Hematopoietic multipotent progenitor cell treated with erythropoietin and hydrocortisone succinate and interleukin-3 and kit ligand, for 15 days (in vitro differentiated cells): ENCODE results near the gene FMNL2.

Source experiments
- DNase-seq: peaks from one replicate; pipeline ENCODE4 v3.0.0-alpha.2; 2015; ENCODE audit warnings: low spot score

FMNL2 gene

DNA sequence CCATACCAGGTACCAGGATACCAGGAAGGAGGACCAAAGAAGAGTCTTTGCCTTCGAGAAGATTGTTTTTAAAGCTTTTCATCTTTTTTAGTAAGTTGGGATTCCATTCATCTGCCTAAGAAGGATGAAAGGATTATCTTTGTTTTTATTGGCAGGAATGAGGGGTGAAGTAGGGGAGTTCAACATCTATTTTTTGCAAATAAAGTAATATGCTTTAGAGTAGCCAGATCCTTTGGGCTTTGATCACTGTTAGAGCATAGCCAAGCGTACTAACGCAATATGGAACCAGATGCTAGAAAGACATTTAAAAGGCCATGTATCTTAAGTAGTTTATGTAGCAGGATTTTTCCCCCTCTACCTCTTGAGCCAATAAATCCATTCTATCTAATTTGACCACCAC lies 249.3 kb downstream of the FMNL2 start:
- DNase-seq = no peak

DNA sequence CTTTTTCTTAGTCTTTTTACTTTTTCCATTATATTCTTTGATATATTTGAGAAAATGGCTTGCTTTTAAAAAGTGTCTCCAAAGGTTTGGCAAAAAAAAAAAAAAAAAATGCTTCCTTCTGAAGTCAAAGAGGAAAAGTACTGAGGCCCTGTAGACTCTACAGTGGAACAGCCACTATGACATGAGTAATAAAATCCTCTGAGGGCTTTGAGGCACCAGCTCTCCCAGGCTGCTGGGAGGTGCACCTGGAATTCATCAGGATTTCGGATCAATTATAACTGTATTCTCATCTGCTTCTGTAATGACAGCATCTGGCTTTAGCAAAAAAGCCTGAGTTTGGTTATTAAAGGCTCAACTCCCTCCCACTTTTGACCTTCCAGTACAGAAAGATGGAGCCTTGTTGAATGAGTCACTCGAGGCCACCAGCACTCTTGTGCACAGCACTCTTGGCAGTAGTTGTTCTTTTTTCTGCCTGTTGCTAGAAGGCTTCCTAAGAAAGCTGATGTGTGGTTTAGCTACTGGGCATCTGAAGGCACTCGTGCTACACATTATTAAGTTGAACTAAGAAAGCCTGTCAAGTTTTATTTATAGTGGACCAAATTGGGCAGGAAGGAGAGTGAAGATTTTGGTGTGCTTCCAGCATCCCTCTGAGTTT lies 251.0 kb downstream of the FMNL2 start:
- DNase-seq = peak; percentile 56

DNA sequence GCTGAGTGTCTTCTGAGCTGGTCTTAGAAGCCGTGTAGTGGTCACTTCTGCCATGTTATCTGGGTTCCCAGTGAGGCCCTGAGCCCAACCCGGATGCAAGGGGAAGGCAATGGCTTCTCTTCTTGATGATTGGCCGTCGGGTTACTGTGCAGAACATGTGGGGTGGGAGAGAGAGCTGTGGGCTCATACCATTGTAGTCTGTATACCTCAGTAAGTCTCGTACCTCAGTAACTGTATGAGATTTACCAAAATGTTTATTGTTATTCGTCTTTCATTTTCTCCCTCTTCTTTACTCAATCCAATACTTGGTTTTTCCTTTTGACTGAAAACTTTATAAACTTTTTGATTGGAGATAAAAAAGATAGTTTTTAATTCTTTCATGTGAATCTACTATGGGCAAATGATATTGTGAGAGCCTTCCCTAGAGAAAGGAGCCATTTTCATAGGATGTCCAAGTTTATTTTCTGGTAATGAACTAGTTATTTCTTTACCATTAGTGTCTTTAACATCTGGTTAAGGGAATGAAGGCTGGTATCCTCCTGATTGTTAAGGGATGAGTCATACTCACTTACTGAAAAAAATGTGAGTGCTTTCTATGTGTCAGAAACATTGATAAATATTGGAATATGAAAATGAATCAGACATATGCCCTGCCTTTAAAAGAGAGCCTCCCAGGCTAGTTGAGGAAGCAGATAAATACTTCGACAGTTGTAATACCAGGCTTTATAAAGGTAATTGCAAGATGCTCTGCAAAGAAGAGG lies 252.4 kb downstream of the FMNL2 start:
- peak; percentile 71 for DNase-seq

DNA sequence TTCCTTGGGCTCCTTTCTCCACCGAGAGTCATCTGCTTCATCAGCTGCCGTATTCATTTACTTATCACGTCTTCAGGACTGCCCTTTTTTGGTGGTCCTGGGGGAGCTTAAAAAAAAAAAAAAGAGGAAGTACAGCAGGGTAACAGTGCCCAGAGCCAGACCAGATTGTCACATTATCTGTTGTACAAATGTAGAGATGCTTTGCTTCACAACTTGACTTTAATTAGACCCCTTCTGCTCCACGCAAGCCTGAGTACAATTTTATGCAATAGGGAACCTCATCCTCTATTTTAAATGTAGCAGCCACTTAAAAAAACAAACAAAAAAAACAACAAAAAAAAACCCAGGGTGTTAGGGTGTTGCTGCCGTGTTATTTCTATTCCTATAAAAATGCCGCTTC lies 254.0 kb downstream of the FMNL2 start:
- no peak for DNase-seq

DNA sequence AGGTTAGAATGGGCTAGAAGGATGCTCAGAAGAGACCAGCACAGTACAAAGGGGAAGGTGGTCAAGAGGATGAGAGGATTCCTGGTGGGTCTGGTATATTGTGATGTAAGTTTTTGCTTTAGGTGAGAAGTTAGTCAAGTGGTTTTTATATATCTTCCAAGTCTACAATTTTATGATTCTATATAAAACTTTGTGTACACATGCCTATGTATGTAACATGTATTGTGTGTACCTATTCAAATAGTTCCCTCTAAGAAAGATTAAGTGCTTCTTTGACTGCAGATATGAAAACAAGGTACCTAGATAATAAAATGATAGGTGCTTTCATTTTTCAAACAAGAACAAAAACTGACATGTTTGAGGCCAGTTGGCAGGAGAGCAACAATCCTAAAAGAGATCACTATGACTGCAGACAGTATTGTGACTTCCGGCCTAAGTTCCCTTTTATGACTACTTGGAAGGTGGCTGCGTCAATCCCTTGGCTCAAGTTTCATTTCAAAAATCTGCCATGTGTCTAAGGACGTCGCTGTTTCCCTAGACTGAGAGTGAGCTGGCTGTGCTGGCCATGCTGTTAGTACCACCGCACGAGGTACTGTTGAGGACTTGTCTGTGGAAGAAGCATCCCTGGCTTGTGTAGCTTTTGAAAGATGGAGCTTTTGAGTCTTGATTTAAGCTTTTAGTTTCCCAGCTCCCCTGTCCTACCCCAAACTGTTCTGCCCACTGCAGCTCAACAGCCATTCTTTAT lies 259.2 kb downstream of the FMNL2 start:
- peak; percentile 37 for DNase-seq

DNA sequence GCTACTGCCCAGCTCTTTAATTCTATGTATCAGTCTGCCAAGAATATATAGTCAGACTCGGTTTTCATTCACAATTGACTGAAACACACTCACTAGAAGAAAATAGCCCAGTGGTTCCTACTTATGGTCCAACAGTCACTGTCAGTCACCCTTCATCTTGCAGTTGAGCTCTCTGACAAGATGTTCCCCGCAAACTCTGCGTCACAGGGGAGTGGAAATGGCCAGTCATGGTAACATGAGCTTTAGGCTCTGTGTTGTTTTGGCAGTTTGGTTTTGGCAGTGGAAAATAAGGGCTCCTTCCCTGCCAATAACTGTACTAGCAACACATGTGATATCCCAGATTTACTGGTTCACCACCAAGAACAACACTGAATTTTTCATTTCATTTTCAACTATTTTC lies 259.8 kb downstream of the FMNL2 start:
- peak; percentile 42 for DNase-seq

DNA sequence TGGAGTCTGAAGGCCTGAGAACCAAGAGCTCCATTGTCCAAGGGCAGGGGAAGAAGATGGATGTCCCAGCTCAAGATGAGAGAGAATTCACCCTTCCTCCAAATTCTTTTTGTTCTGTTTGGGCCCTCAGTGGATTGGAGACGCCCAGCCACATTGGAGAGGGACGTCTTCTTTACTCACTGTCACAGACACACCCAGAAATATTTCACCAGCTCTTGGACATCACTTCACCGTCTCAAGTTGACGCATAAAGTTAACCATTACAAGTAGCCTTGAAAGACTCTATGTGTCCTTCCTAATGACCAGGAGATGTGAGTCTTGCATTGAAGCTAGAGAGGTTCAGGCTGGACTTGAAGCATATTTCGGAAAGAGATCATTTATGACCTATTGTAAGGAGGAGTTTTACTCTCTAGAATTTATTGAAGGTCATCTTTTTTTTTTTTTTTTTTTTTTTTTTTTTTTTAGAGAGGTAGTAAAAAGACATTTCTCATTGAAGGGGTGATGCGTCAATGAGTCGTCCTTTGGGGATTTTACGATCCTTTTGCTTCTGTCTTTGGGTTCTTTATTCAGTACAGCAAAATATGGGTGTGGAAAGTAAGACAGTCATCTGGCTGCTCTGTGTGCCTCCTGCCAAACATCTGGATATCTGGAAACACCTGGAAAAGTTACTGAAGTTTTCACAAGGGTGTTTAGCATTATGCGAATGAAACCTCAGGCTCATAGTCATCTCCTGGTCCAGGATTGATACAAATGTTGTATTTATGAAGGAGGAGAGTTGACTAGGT lies 264.2 kb downstream of the FMNL2 start:
- DNase-seq = no peak

DNA sequence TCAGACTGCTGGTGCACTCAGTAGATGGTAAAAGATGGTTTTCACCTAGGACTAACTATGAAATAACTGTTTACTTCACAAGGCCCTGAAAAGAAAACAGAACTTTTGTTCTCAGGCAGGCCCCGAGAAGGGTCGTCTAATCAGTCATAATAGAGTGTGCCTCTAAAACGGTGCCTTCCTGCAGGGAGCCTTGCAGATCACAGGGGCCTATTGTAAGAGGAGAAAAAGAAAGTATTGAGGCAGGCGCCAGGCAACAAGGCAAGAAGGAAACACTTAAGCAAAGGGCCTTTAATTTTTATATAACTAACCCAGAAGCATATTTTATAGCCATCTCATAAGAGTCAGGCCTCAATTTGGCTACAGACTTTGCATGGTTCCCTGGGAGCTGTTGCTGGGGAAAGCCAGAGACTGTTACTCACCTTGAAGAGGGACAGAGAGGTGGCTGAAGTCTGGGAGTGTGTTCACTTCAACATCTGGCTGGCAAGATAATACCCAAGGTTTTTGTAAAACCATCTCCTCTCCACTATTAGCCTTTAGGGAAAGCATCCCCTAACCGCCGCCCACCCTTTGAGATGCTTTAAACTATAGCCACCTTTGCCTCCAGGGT lies 265.2 kb downstream of the FMNL2 start:
- no peak for DNase-seq

DNA sequence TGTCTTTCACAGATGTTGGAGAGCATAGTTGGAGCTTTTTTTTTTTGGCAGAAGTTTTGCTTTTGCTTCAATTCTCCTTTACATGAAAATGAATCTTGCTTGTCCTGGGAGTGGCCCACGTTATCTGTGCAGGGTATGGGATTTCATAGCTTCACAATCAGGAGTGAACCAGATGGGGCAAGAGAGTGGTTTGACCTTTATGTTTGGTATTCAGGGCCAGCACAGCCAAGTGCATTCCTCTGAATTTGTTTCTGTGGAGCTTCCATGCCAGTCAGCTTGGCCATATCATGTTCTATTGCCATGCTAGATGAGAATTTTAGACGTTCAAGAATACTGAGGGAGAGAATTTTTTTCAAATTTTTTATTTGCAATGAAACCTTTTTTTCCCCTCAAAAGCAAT lies 265.7 kb downstream of the FMNL2 start:
- DNase-seq = no peak

DNA sequence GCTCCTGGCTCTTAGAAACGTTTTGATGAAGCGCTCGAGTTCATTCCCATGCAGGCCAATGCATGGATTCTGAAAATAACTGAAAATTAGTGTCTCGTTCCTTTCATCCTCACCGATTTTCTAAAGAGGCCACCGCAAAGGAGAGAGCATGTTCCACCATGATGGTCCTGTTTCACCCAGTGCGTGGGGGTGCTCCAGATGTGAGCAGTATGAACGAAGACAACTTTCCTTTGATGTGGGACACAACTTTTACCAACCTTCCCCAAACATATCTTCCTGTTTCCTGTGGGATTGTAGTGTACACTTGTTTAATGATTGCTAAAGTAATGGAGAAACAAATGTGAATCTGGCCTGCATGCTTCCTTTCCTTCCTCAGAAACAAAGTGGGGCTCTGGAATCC lies 267.8 kb downstream of the FMNL2 start:
- DNase-seq = no peak

DNA sequence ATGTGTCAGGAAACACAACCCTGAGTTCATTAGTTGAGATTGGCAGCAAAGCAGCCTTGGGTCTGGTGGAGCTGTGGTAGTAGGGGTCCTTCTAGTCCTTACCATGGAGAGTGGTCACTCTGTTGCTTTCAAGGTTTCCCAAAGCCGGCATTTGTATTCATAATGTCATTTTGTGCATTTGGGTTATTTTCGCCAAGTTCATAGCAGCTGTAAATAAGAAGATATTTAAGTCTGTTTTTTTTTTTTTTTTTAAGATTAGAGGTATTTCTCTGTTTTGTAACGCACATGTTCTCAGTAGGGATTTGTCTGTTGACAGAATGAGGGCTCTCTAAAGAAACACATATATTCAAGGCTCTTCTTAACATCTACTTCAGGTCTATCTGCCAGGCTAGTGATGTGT lies 268.2 kb downstream of the FMNL2 start:
- no peak for DNase-seq

DNA sequence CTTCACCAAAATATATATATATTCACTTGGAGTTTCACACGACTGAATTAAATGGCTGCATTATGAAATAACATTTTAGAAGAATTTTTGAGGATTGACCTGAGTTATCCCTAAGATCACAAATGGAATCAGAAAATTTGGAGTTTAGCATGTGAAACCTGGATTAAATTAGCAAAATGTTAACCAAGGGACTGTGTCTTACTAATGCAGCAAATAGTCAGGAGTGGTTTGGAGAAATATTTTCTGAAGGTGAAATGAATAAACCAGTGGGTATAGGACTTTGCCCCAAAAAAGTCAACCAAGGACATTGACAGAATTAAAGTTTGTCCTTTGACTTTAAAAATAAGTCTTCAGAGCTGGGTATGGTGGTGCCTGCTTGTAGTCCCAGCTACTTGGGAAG lies 271.1 kb downstream of the FMNL2 start:
- DNase-seq = no peak

DNA sequence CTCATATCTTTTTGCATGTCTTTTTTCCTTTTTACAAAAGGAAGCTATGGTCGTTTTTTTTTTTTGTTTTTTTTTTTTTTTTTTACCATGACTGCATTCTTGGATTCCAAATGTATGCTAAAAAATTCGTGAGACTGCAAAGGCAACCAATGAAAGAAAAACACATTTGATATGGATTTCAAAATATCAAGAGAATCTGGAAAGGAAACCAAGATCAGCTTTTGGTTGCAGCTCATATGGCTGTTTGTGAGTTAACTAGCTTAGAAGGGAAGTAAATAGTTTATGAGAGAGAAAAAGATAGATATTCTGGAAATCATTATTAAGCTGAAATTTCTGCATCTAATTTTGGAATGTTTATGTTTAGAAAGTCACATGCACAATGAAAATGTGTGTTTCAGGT lies 272.0 kb downstream of the FMNL2 start:
- no peak for DNase-seq

DNA sequence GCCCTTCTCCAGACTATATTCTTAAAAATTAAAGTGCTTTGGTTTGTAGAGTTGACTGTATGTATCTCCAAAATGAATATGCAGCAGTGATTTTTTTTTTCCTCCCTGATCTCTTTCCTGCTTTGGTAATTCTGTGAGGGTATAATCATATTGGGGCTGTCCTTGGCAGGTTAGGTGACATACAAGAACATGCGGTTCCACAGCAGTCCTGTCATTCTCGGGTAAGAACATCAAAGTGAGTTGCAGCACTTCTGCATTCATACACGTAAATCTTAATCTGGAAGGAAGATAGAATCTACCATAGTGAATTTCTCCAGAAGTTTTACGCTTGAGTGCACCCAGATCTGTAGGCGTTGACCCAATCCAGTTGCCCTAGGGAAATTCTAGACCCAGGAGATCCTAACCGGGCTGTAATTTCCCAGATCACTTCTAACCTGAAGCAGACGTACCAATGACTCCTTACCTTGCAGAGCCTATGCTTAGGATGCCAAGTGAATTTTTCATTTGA lies 272.9 kb downstream of the FMNL2 start:
- DNase-seq = no peak

DNA sequence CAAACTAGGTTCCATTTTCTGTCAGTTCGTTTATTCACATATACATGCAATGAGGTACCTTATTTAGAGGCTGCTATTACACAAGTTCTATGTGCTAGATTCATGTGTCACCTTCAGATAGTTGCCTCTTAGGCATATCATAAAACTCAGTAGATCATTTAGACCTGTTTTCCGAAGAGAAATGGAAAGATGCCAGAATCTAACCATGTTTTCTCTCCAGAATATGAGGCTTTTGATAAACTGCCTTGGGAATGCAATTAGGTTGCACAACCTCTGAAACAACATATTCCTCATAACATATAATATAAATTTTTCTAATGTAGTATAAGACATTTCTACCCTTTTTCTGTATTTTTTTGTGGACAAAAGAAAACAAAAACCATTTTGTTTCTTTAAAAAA lies 274.2 kb downstream of the FMNL2 start:
- DNase-seq = peak; percentile 59

DNA sequence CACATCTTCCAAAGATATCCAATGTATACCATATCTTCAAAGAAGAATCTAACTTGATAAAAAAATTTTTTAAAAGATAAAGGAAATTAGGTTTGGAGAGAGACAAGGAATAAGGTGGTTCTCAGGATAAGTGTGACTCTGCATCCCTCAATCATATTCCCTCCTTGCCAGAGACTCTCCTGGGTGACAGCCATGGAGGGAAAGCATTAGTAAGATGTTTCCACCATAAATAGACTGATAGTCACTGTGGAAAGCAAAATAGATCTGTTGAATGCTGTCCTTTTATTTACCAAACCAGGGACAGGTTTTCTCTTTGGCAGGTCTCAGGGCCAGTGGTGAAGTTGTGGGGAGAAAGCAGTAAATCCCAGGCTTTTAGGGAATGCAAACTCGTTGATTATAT lies 274.7 kb downstream of the FMNL2 start:
- no peak for DNase-seq

DNA sequence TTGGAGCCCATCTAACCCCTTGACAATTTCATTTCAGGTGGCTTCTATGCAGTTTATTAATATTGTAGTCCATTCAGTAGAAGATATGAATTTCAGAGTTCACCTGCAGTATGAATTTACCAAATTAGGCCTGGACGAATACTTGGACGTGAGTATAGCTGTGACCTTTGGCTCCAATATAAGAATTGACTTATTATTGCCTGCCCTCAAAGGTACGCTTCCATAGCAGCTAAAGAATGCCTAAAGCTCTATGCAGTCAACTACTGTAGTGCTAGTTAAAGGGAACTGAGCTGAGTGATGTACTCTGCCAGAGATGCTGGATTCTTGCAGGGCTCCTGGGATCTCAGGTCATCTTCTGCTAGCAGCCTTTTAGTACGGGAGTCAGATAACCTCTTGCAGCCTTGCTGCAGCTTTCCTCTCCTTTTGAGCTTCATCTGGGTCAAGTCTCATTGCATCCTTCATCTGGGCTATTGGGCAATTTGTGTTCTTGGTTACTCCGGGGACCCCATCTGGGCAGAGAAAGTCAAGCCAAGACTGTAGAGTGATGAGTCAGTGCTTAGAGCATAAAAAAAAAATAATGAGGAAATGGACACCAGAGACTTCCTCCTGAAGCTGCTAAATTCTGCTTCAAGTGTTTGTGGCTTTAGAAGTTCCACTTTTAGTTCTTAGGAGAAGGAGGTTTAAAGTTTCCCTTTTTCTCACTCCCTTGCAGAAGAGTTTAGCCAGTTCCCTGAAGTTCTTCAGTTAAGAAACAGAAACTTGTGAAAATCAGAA lies 276.7 kb downstream of the FMNL2 start:
- no peak for DNase-seq

DNA sequence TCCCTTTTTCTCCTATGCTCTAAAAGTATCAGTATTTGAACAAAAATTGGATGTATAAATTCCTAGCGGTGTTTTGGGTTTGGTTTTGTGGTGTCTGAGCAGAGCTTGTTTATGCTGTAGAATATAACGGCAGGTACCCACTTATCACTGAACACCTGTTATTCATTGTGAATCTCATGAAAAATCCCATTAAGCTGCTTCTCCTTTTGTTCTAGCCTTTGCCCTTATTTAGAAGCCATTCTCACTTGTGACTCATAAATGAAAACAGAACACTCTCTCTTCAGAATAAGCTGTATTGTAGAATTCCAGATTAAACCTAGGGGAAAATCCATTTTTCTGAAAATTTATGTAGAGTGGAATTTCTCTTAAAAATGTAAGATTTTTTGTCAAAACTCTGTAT lies 278.3 kb downstream of the FMNL2 start:
- no peak for DNase-seq

DNA sequence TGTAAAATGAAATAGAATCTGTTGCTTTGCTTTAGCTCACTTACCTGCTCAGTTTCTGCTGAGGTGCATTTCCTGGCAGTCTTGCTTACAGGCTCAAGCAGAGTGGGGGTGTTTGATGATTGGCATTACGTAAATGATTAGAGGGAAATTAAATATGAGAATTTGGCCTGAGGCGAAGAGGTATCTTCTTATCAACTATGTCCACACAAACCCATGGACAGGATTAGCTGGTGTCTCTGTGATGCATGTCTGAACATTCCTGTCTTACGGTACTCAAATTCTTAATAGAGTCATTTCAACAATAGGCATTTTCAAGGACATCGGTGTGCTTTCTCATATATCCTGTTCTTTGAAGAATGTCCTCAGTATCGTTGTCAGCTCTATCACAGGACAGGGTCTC lies 280.2 kb downstream of the FMNL2 start:
- DNase-seq = no peak

DNA sequence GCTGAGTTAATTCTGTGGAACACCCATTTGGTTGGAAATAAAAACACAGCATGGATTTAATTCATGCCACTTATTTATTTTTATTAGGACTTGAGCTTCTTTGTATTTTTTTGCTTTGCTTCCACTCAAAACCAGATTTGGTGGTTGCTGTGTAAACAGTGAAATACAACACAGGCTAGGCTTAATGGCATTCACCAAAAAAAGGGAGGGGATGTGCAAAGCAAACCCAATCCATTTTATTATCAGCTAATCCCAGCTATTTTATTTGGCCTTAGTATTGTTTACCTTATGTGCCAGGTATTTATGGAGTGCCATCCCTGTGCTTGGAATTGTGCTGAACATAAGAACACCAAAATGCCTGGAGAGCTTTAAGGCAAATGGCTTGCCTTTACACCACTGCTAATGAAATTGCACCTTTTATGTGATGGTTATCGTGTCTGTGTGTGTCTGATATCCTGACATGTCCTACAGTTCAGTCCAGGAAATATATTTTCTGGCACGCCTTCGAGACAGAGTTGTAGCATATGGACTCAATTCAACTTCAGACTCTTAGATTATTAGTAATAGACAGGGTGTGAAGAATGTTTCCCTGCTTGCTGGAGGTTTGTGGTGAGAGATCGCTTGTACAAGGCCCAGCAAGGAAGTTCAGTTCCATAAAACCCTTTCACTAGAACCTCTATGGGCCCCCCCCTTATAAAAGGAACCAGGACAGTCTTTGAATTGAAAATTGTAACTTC lies 282.6 kb downstream of the FMNL2 start:
- DNase-seq = no peak
